Fibroblast of skin of left quadriceps (primary cell): Measurements from ENCODE around the gene ABCA9.
"Not testable (repeated sequence)": the region's sequence is repeated elsewhere in the genome, so short reads cannot be mapped to it uniquely, and the experiment has no call there.

Experiments
- DNase-seq, 2 experiments: peaks; one replicate each; pipeline ENCODE4 v3.0.0-alpha.2; 2013; ENCODE audit warnings: low read depth in 2 of 2

Gene ABCA9

DNA sequence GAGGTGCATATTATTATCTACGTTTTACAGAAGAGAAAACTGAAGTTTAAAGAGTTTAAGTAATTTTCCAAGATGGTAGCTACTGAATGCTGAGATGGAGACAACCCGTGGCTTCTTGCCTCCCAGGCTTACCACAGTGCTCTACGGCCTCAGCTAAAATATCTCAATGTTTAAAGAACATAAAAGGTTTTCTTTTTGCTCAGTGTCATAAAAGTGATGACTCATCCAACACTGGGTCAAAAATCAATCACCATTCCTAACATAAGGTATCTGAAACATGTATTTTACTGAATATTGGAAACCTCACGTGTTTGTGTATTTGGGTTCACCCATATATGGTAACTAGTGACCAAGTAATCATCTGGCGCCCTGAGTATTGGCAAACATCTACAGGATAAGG, 18.4 kb downstream of the ABCA9 start:
- DNase-seq, result no peak

DNA sequence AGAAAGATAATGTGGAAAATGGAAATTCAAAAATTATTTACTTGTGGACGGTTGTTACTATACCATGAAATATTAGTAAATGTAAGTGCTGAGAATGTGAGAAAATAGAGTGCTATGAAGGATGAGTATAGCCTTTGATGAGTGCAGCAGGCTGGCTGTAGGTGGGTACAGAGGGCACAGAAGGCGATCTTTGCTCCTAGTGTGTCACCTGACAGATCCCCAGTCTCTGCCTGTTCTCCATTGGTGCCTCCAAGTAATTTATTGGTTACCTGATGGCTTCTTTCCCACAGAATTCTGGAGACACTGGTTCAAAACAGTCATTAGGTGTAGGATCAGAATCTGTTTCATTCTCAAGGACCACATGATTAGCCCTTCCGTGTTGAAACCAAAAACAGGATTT, 28.9 kb downstream of the ABCA9 start:
- no peak for DNase-seq

DNA sequence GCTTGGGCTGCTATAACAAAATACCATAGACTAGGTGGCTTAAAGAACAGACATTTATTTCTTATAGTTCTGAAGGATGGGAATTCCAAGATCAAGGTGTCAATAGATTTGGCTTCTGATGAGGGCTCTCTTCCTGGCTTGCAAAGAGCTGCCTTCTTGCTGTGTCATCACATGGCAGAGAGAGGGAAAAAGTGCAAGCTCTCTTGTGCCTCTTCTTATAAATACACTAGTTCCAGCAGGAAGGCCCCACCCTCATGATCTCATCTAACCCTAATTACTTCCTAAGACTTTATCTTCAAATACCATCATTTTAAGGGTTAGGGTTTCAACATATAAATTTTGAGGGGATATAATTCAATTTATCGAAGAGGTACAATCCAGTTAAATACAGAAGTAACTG, 30.6 kb downstream of the ABCA9 start:
- no peak for DNase-seq

DNA sequence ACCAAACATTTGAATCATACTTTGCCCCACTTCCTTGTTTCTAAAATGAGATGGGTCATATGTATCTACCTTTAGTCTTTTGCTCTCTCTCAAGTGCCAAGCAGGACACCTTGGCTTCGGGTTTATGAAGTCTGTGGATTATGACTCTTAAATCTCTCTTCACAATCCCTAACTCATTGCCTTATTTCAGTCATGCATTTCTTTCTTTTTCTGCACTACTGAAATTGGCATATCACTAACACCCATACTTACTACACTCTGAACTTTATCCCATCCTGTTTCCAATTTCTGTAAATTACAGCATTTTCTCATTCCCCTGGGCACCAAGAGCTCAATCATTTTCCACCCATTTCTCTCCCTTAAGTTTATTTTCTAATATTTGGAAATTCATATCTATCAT, 42.0 kb downstream of the ABCA9 start:
- DNase-seq, result no peak

DNA sequence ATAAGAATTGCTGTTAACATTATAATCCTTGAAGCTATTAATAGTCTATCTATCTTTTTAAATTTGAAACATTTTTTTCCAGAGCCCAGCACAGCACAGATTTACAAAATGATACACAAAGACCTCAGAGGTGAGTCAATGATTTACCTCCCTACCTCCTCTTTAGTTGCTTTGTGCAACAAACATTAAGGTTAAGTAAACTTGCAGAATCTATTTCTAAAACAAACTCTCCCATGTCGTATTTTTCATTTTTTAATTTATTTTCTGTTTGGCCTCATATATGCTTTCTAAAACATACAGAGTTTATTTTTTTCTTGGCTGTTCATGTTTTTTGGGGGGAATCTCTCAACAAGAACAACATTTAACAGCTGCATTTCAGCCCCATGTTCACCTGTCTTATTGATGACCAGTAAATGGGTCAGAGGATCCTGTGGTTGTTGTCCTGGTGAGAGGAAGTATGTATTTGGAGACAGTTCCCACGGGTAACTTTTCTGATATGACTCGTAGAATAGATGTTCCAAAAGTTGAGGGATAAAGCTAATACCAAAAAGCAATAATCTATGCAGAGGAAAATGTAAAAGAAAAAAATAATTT, 42.6 kb downstream of the ABCA9 start:
- no peak for DNase-seq

DNA sequence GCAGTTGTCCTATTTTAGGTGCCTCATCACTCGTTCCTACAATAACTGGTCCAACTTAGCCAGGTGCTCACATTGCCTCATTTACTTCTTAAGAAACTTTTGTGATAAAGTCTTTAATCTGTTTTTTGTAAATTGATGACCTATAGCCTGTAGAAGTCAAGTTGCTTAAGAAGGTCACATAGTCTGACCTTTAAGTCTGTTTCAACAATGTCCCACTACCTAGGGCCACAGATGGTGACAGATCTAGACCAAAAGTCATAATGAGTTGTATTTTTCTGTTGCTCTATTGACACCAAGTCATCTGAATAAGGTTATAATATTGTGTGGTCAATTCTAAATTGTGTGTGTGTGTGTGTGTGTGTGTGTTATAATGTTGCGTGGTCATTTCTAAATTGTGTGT, 45.1 kb downstream of the ABCA9 start:
- DNase-seq, result no peak

DNA sequence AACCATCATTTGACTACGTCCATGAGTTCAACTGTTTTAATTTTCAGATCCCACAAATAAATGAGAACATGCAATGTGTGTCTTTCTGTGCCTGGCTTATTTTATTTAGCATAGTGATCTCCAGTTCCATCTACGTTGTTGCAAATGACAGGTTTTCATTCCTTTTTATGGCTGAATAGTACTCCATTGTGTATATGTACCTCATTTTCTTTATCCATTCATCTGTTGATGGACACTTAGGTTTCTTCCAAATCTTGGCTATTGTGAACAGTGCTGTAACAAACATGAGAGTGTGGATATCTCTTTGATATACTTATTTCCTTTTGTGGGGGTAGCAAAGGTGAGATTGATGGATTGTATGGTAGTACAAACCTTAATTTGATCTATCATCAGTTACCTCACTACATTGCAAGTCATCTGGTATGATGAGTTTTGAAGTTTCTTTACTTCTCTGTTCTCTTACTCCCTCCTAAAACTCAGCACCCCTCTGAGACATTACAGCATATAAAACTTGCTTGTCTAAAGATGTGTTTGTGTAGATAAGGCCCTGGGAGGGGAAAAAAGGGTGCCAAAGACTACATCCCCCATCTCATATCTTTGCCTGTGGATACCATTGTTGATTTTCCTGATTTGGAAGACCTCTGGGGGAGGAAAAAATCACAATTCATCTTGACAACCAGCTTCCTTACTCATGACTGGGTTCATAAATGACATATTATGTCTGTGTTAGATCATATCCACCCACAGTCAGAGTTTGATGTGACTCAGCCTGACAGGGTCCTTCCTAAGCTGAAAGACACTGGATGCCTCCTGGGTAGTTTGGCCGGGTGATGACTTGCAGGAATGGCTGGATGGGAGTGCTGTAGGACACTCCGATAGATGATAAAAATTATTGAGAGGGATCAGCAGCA, 47.6 kb downstream of the ABCA9 start:
- DNase-seq, result peak; percentile 10 to 11

DNA sequence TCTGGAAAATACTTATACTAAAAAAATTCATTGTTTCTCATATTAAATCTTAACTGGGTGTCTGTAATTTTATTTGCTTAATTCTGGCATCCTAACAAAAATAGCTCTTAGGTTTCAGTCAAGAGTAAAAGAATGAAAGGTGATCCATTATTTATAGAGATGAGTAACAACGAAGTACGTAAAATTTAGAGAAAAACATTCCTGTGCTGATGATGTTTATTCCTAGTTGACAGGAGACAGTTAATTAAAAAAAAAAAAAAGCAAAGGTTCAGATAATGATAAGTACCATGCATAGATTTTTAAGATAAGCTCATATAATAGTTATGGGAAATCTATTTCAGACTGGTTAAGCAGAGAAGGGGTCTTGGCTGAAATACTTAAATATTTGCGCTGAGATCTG, 50.8 kb downstream of the ABCA9 start:
- no peak for DNase-seq

DNA sequence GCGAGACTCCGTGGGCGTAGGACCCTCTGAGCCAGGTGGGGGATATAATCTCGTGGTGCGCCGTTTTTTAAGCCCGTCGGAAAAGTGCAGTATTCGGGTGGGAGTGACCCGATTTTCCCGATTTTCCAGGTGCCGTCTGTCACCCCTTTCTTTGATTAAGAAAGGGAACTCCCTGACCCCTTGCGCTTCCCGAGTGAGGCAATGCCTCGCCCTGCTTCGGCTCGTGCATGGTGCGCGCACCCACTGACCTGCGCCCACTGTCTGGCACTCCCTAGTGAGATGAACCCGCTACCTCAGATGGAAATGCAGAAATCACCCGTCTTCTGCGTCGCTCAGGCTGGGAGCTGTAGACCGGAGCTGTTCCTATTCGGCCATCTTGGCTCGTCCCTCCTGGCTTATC, 56.0 kb downstream of the ABCA9 start:
- not testable (repeated sequence) for DNase-seq

DNA sequence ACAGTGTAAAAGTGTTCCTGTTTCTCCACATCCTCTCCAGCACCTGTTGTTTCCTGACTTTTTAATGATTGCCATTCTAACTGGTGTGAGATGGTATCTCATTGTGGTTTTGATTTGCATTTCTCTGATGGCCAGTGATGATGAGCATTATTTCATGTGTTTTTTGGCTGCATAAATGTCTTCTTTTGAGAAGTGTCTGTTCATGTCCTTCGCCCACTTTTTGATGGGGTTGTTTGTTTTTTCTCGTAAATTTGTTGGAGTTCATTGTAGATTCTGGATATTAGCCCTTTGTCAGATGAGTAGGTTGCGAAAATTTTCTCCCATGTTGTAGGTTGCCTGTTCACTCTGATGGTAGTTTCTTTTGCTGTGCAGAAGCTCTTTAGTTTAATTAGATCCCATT, 61.0 kb downstream of the ABCA9 start:
- DNase-seq, result not testable (repeated sequence)

DNA sequence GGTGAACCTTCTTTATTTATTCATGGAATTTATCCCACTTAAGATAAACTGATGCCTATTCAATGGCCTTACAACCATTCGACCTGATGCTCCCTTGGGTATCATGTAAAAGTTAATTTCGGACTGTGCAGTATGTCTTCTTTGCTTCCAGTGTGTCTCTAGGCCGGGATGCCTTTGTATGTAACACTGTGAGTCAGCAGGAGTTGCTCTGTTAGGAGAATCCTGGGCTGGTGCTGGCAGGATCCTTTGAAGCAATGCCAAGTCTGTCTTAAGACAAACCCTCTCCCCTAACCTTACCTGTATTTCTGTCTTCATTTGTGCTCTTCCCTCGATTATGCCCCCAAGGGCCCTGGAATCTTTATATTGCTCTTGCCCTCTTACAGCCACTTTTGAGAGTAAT, 67.6 kb downstream of the ABCA9 start:
- DNase-seq, result no peak

DNA sequence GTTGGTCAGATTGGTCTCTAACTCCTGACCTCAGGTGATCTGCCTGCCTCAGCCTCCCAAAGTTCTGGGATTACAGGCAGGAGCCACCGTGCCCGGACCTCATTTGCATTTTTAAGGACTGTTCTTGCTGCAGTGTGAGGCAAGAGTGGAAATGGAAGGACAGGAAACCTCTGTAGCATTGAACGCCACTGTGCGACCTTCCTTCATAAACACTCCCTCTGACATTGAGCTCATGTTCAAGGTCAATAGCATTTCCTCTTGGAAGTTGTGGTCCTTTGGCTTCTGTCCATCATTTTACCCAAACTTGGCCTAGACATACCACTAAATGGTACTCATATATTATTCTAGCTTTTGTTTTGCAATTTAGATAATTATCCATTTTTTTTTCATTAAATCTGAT, 72.8 kb downstream of the ABCA9 start:
- DNase-seq, result no peak

DNA sequence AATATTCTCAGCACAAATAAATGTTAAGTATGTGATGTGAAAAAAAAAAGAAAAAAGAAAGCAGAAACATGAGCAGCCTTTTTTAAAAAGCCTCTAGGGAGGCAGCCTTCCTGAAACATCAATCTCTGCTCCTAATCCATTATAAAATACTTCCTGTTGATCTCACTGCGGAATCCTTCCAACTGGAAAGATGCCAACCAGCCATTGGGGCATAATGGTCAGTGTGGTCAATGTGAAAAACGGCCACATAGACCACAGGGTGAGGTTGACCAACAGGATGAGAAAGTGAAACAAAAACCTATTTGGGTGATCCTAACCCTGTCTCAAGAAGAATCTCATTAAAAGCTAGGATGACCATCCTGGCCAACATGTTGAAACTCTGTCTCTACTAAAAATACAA, 79.4 kb downstream of the ABCA9 start:
- peak; percentile 28 to 40 for DNase-seq

DNA sequence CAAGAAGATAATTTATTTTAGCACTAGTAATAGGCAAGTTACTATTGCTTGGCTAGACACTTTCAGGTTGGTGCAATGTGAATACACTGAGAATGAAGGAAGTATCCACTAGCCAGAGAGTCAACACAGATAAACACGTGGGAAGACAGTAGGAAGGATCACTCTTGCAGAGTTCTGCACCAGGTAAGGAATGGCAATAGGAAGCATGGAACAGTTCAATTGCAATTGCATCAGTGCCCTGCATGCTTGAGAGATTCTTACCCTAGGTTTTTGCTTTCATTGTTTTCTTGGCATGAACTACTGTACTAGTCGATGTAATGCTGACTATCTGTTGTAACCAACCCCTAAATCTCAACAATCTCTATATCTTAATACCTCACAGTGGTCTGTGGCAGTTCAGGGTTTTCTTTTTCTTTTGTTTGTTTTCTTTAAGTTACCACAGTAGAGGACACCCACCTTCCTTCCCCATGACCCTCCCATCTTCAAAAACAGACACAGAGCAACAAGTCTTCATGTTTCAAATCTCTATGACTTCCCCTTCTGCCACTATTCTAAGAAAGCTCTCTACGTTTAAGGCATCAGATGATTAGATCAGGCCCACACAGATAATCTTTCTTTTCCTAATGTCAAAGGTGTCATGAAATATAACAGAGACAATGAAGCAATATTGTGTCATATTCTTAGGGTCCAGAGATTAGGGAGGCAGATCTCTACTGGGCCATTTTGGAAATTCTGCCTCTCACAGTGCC, 87.5 kb downstream of the ABCA9 start:
- no peak for DNase-seq

DNA sequence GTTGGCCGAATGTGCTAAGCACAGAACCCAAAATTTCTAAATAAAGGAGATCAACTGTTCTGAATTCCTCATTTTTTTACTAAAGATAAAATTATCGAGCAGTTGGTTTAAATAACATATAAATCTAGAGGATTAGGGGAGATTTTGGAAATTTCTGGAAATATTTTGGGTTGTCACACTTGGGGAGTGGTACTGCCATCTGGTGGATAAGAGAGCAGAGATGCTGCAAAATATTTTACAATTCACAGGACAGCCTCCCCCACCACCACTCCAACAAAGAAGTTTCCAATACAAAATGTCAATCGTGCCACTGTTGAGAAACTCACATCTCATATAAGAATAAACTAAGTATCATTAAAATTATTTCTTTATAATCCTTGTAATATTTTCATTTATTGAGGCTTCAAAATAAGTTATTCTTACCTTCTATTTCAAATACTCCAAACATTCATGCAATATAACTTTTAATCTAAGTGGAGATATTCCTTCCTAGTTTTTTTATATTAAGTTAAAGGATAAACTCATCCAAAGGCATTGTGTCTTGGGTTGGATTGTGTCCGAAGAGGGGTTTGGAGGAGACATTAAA, 88.5 kb downstream of the ABCA9 start:
- DNase-seq, result peak in 1 of 2 experiments; percentile 20

DNA sequence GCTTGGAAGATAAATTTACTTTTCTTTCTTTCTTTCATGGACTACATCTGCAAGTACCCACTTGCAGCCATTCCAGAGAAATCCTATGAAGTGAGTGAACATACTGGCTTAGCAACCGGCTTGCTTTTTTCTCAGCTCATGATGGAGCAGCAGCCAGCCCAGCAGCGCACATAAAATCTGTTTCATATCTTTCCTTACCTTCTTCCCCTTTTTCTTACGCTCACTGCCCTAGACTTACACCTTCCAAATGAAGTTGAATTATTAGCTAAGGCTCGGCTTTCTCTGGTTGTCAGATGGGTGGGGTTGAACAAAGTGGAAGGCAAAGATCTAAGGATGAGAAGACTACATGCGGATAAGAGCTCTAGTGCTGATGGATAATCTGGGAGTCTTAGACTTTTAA, 91.6 kb downstream of the ABCA9 start:
- no peak for DNase-seq

DNA sequence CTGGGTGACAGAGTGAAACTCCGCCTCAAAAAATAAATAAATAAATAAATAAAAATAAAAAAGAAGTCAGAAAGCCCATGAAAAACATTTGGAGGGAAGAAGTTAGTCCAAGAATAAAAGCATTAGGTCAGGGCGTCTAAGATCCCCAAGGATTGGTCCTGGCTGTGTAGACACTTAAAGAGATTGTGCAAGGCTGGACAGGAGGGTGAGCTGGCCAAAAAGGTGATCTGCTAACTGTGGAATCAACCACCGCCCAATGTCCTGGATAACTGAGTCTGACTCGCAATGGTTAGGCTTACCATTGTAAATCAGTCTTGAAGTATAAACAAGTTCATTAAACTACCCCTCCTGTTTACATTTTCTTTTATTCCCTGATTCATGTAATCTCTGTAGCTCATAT, 96.8 kb downstream of the ABCA9 start:
- DNase-seq, result no peak

DNA sequence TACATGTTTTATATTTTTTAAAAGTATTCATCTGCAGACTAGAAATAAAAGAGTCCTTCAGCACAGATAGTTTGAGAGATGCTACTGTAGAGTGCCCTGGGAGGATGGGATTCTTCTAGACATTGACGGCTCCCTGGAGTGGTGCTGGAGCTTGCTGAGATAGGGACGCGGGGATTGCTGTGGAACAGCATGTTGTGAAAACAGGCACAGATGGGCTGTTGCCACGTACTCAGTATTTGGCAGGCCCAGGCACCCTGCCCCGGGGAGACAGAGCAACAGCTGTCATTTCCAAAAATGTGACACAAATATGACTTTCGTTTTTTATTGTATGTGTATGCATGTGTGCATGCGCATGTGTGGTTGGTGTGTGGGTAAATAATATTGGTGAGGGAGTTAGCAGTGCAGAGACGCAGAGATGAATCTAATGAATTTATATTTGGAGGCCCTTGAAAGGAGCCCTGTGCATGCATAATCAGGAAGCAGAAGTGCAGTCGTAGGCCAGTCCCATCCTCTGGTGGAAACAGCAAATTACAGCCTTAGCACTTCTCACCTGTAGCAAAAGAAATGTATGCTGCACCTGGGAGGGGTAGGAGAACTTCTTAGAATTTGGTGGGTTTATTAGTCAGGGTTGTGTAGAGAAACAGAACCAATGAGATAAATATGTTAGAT, 99.4 kb downstream of the ABCA9 start:
- no peak for DNase-seq

DNA sequence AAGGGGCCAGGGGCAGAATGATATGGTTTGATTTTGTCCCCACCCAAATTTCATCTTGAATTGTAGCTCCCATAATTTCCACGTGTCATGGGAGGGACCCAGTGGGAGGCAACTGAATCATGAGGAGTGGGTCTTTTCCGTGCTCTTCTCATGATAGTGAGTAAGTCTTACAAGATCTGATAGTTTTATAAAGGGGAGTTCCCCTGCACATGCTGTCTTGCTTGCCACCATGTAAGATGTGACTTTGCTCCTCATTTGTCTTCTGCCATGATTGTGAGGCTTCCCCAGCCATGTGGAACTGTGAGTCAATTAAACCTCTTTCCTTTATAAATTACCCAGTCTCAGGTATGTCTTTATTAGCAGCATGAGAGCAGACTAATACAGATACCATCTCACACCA, 101.6 kb downstream of the ABCA9 start:
- DNase-seq, result not testable (repeated sequence)

DNA sequence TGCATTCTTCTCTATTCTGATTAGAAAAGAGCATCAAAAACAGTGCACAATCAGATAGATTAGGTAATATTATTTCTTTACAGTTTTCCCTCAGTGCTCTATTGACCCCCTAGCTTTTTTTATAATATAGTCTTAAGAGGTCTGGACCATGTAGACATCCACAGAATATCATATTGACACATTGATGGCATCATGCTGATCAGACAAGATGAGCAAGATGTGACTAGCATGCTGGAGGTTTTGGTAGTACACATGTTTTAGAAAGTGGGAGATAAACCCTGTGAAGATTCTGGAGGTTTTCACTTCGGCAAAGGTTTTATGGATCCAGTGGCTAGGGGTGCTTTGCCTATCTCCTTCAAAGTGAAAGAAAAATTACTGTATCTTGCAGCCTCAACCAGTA, 102.8 kb downstream of the ABCA9 start:
- DNase-seq, result no peak

DNA sequence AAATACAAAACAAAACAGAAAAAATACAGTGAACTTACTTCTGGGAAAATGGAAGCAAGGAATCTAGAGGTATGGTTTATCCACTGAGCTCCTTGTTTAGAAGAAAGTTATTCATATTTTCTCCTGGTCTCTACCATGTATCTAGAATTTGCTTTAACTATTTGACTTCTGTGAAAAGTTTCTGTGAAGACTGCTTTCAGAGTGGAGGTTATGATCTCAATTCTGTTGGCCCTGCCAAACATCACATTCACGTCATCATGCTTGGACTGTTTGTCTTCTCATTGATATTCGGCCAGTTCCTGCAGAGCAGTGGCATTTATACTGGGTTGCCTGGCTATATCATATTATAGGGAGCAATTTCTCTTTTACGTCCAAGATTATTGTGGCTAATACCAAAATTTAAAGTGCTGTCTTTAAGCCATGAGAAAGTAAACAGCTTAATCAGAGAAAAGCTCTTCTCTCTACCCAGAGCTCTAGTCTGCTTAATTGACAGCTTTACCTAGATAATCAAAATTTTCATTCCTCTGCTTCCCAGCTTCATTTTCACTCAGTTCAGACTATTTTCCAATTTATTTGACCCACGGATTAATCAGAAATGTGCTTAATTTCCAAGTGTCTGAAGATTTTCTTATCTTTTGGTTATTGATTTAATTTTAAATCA, 105.4 kb downstream of the ABCA9 start, which contains the start of gene ABCA8:
Gene ABCA8, minus strand, starts transcription at position 212 of the 661 bp plus-strand sequence. CDS start 13,358 bp downstream, outside the sequence.
- DNase-seq, result no peak
